GM12878 (cell line): ENCODE data around the gene ACYP2. TPM values are rescaled to one million over a fixed set of nuclear protein-coding genes. Genes with fewer than 3 reads are reported as not detected.

Experiments
- ATF7 ChIP-seq: fragments of 450-650 bp; IDR thresholded peaks from 2 replicates; pipeline ENCODE4 v1.6.1; 2016; ENCODE audit warnings: low read depth, mild to moderate bottlenecking
- RB1 ChIP-seq: fragments of 450-650 bp; formaldehyde crosslinking; IDR thresholded peaks from 2 replicates; pipeline ENCODE4 v1.6.1; 2017; ENCODE audit warnings: mild to moderate bottlenecking, borderline replicate concordance
- SREBF2 ChIP-seq: IDR thresholded peaks from 2 replicates; pipeline ENCODE4 v1.6.1; 2012; ENCODE audit warnings: mild to moderate bottlenecking, low read length
- TCF12 ChIP-seq: IDR thresholded peaks from 2 replicates; pipeline ENCODE4 v1.6.1; 2011; ENCODE audit warnings: low read depth, mild to moderate bottlenecking, low read length
- ZNF622 ChIP-seq: fragments of 450-650 bp; IDR thresholded peaks from 2 replicates; pipeline ENCODE4 v1.6.1; 2017; ENCODE audit warnings: mild to moderate bottlenecking, inconsistent platforms
- polyA plus RNA-seq, 11 experiments: library from polyadenylated mRNA; depleted of rRNA in 4 of 11; unstranded in 6 of 11; stranded (reverse) in 5 of 11; fragments of >200 nt; fragmentation: Nextera tagmentation in 4 of 11; fragmentation: Illumina TruSeq in 1 of 11; extraction: Ambion mirVana in 4 of 11; extraction: Trizol in 1 of 11; gene quantifications; 1 replicate in 1 of 11; 2 replicates in 10 of 11; pipeline versions ENCODE4 v1.2.1 to v1.2.3, GENCODE V29; 2011 to 2016; ENCODE audit warnings: inconsistent platforms in 2 of 11, missing spikeins in 2 of 11, low read depth in 1 of 11
- total RNA-seq, 4 experiments: library from RNA; depleted of rRNA in 3 of 4; stranded (reverse); fragments of >200 nt in 3 of 4; fragmentation: Illumina TruSeq in 1 of 4; extraction: Trizol in 1 of 4; gene quantifications; 2 replicates each; pipeline versions ENCODE4 v1.2.1 to v1.2.3, GENCODE V29; 2013 to 2021
- TF ChIP-seq, protein P1 (sequence below): fragments of 450-650 bp; formaldehyde crosslinking; IDR thresholded peaks from 2 replicates; pipeline ENCODE4 v1.4.0; 2020; ENCODE audit warnings: mild to moderate bottlenecking, moderate library complexity
- TF ChIP-seq, protein P2 (sequence below): fragments of 450-650 bp; IDR thresholded peaks from 2 replicates; pipeline ENCODE4 v1.6.1; 2017; ENCODE audit warnings: mild to moderate bottlenecking, low read depth, inconsistent platforms; ENCODE audit not compliant: poor library complexity, severe bottlenecking

ACYP2 gene
- total and polyA plus RNA-seq, 10 of the 15 experiments (the other 5 are each of a cell fraction or from before 2014, with no cell fraction given) = 4.2 to 16.3 (median 9.0) TPM

DNA sequence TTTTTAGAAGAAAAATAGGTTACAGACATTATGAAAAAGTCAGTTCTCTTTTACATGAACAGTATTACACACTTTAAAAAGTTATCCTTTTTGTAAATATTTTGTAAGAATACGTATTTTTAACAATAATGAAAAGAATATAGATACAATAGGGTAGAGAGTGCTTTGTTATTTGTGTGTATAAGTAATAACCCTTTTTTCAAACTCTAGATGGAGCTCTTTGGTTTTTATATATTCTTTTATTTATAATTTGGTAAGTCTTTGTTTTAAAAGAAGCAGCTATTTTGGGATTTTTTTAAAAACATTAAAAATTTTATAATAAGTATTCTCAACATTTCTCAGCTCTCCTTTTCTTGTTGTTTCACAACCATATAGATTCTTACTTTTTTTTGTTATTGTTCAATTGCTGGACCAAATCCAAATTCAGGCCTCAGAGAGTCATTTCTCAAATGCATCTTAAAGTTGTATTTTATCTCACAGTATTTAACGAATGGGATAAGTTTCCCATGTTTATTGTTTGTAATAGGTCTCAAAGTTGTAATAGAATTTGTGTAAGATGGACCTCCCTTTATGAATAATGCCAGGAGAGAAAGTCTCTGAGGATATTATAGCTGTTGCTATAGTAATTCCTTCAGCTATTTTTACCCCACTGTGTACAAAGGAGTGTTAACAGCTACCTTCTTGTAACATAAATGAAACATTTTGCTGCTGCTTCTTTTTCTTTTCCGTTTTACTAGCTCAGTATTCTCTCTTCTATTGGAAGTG is 46.4 kb downstream of the ACYP2 start (continued):
- TF ChIP-seq, protein P1, sequence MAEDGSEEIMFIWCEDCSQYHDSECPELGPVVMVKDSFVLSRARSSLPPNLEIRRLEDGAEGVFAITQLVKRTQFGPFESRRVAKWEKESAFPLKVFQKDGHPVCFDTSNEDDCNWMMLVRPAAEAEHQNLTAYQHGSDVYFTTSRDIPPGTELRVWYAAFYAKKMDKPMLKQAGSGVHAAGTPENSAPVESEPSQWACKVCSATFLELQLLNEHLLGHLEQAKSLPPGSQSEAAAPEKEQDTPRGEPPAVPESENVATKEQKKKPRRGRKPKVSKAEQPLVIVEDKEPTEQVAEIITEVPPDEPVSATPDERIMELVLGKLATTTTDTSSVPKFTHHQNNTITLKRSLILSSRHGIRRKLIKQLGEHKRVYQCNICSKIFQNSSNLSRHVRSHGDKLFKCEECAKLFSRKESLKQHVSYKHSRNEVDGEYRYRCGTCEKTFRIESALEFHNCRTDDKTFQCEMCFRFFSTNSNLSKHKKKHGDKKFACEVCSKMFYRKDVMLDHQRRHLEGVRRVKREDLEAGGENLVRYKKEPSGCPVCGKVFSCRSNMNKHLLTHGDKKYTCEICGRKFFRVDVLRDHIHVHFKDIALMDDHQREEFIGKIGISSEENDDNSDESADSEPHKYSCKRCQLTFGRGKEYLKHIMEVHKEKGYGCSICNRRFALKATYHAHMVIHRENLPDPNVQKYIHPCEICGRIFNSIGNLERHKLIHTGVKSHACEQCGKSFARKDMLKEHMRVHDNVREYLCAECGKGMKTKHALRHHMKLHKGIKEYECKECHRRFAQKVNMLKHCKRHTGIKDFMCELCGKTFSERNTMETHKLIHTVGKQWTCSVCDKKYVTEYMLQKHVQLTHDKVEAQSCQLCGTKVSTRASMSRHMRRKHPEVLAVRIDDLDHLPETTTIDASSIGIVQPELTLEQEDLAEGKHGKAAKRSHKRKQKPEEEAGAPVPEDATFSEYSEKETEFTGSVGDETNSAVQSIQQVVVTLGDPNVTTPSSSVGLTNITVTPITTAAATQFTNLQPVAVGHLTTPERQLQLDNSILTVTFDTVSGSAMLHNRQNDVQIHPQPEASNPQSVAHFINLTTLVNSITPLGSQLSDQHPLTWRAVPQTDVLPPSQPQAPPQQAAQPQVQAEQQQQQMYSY = no peak
- TF ChIP-seq ATF7 (no peak), TCF12 (no peak), SREBF2 (no peak), RB1 (no peak), ZNF622 (no peak)
- TF ChIP-seq, protein P2, sequence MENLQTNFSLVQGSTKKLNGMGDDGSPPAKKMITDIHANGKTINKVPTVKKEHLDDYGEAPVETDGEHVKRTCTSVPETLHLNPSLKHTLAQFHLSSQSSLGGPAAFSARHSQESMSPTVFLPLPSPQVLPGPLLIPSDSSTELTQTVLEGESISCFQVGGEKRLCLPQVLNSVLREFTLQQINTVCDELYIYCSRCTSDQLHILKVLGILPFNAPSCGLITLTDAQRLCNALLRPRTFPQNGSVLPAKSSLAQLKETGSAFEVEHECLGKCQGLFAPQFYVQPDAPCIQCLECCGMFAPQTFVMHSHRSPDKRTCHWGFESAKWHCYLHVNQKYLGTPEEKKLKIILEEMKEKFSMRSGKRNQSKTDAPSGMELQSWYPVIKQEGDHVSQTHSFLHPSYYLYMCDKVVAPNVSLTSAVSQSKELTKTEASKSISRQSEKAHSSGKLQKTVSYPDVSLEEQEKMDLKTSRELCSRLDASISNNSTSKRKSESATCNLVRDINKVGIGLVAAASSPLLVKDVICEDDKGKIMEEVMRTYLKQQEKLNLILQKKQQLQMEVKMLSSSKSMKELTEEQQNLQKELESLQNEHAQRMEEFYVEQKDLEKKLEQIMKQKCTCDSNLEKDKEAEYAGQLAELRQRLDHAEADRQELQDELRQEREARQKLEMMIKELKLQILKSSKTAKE = no peak
